K562 (cell line): ENCODE data around the gene RNF114. TPM values are rescaled to one million over a fixed set of nuclear protein-coding genes. Genes with fewer than 3 reads are reported as not detected.

Experiments used
- CBFB ChIP-seq: sonication (generic); formaldehyde crosslinking; IDR thresholded peaks from 2 replicates; pipeline ENCODE4 v1.4.0; 2020; ENCODE audit warnings: mild to moderate bottlenecking, missing genetic modification reagents
- CREBBP ChIP-seq: IDR thresholded peaks from one replicate; pipeline ENCODE4 v1.6.1; 2012; ENCODE audit warnings: low read depth, mild to moderate bottlenecking, control low read depth, inconsistent platforms, low read length
- GTF2A2 ChIP-seq: IDR thresholded peaks from 2 replicates; pipeline ENCODE4 v1.6.1; 2016; ENCODE audit warnings: mild to moderate bottlenecking, missing genetic modification characterization, missing compliant biosample characterization
- RBBP5 ChIP-seq: fragments of 200-600 bp; sonication (generic); IDR thresholded peaks from 2 replicates; pipeline ENCODE4 v1.6.1; 2012; ENCODE audit warnings: borderline replicate concordance, mild to moderate bottlenecking, low read length, control low read depth, inconsistent platforms; ENCODE audit not compliant: insufficient read depth, poor library complexity, severe bottlenecking
- U2AF1 ChIP-seq: fragments of 200-400 bp; formaldehyde crosslinking; optimal IDR thresholded peaks from 2 replicates; pipeline ENCODE3; 2017; ENCODE audit warnings: mild to moderate bottlenecking, low read depth, low read length, moderate library complexity
- ZNF239 ChIP-seq: fragments of 250-450 bp; sonication (Bioruptor Pico); IDR thresholded peaks from 2 replicates; pipeline ENCODE4 v1.4.0; 2020; ENCODE audit warnings: mild to moderate bottlenecking
- ZNF79 ChIP-seq: fragments of 250-450 bp; sonication (Bioruptor Pico); IDR thresholded peaks from 2 replicates; pipeline ENCODE4 v1.4.0; 2020; ENCODE audit warnings: low read depth, mild to moderate bottlenecking, moderate library complexity
- polyA plus RNA-seq, 8 experiments: library from polyadenylated mRNA; depleted of rRNA in 4 of 8; stranded (reverse) in 5 of 8; unstranded in 3 of 8; fragments of >200 nt; fragmentation: Nextera tagmentation in 2 of 8; fragmentation: Illumina TruSeq in 1 of 8; extraction: Ambion mirVana in 2 of 8; extraction: Trizol in 1 of 8; gene quantifications; 2 replicates each; pipeline versions ENCODE4 v1.2.1 to v1.2.3, GENCODE V29; 2011 to 2014; ENCODE audit warnings: inconsistent platforms in 1 of 8, missing spikeins in 1 of 8
- total RNA-seq, 7 experiments: library from RNA; depleted of rRNA in 6 of 7; stranded (reverse); fragments of >200 nt in 6 of 7; fragmentation: Illumina TruSeq in 2 of 7; extraction: Trizol in 2 of 7; gene quantifications; 2 replicates each; pipeline versions ENCODE4 v1.2.1 to v1.2.3, GENCODE V29; 2011 to 2021; ENCODE audit warnings: low replicate concordance in 1 of 7
- TF ChIP-seq, protein P1 (sequence below), 2 experiments: fragments of 450-650 bp; formaldehyde crosslinking in 1 of 2; IDR thresholded peaks; 2 replicates each; pipeline versions ENCODE4 v1.4.0 to v1.6.1; 2014 to 2020; ENCODE audit warnings: mild to moderate bottlenecking in 2 of 2, borderline replicate concordance in 1 of 2, low read depth in 1 of 2
- TF ChIP-seq, protein P2 (sequence below): sonication (generic); formaldehyde crosslinking; IDR thresholded peaks from 2 replicates; pipeline ENCODE4 v1.8.1; 2023; ENCODE audit warnings: mild to moderate bottlenecking, missing genetic modification reagents, moderate library complexity
- TF ChIP-seq, protein P3 (sequence below): sonication (generic); formaldehyde crosslinking; IDR thresholded peaks from 2 replicates; pipeline ENCODE4 v1.9.0; 2022; ENCODE audit warnings: mild to moderate bottlenecking, missing genetic modification reagents
- TF ChIP-seq, protein P4 (sequence below), 2 experiments: fragments of 250-450 bp in 1 of 2; fragments of 450-650 bp in 1 of 2; sonication (Bioruptor Pico) in 1 of 2; IDR thresholded peaks; 2 replicates each; pipeline versions ENCODE4 v1.6.1 to v1.8.0; 2016 to 2021; ENCODE audit warnings: mild to moderate bottlenecking in 2 of 2, moderate library complexity in 2 of 2, missing compliant biosample characterization in 1 of 2, missing genetic modification characterization in 1 of 2

RNF114 gene
- total and polyA plus RNA-seq, 9 of the 15 experiments (the other 6 are each of a cell fraction or from before 2014, with no cell fraction given): 38.6 to 111 (median 62.6) TPM

DNA sequence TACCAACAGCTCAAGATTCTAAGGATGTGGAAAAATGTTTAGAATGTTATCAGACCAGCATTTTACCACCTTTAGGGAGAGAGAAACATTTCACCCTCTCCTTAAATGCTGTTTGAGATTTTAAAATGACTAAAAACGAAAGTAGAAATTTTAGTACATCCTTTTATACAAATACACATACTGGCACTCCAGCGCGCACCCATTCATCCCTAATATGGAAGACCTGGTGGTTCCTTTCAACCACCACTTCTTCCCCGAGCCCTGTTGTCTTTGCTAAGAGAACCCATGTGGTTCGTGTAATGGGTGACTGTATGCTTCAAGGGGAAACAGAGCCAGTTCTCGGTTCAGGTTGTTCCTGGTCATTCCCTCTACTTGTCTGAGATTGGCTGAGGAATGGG, 42.1 kb upstream of the RNF114 start (continued):
- TF ChIP-seq, protein P1, sequence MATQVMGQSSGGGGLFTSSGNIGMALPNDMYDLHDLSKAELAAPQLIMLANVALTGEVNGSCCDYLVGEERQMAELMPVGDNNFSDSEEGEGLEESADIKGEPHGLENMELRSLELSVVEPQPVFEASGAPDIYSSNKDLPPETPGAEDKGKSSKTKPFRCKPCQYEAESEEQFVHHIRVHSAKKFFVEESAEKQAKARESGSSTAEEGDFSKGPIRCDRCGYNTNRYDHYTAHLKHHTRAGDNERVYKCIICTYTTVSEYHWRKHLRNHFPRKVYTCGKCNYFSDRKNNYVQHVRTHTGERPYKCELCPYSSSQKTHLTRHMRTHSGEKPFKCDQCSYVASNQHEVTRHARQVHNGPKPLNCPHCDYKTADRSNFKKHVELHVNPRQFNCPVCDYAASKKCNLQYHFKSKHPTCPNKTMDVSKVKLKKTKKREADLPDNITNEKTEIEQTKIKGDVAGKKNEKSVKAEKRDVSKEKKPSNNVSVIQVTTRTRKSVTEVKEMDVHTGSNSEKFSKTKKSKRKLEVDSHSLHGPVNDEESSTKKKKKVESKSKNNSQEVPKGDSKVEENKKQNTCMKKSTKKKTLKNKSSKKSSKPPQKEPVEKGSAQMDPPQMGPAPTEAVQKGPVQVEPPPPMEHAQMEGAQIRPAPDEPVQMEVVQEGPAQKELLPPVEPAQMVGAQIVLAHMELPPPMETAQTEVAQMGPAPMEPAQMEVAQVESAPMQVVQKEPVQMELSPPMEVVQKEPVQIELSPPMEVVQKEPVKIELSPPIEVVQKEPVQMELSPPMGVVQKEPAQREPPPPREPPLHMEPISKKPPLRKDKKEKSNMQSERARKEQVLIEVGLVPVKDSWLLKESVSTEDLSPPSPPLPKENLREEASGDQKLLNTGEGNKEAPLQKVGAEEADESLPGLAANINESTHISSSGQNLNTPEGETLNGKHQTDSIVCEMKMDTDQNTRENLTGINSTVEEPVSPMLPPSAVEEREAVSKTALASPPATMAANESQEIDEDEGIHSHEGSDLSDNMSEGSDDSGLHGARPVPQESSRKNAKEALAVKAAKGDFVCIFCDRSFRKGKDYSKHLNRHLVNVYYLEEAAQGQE (IDR thresholded peaks at IDR 0.05; ENCODE audit: borderline replicate concordance): no peak
- TF ChIP-seq, protein P1 (CRISPR knock-in tag; IDR thresholded peaks at IDR 0.05; ENCODE audit: low read depth): no peak
- TF ChIP-seq RBBP5: no peak
- no peak for TF ChIP-seq CREBBP
- TF ChIP-seq, protein P2, sequence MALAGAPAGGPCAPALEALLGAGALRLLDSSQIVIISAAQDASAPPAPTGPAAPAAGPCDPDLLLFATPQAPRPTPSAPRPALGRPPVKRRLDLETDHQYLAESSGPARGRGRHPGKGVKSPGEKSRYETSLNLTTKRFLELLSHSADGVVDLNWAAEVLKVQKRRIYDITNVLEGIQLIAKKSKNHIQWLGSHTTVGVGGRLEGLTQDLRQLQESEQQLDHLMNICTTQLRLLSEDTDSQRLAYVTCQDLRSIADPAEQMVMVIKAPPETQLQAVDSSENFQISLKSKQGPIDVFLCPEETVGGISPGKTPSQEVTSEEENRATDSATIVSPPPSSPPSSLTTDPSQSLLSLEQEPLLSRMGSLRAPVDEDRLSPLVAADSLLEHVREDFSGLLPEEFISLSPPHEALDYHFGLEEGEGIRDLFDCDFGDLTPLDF (CRISPR knock-in tag): no peak
- TF ChIP-seq, protein P3, sequence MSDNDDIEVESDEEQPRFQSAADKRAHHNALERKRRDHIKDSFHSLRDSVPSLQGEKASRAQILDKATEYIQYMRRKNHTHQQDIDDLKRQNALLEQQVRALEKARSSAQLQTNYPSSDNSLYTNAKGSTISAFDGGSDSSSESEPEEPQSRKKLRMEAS (CRISPR knock-in tag): no peak
- no peak for TF ChIP-seq U2AF1
- no peak for TF ChIP-seq GTF2A2 (tag)
- TF ChIP-seq, protein P4, sequence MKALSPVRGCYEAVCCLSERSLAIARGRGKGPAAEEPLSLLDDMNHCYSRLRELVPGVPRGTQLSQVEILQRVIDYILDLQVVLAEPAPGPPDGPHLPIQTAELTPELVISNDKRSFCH (CRISPR knock-in tag; IDR thresholded peaks at IDR 0.05): no peak
- TF ChIP-seq, protein P4 (tag; IDR thresholded peaks at IDR 0.05): no peak
- TF ChIP-seq ZNF239 (CRISPR knock-in tag): no peak
- no peak for TF ChIP-seq CBFB (CRISPR knock-in tag)
- no peak for TF ChIP-seq ZNF79 (CRISPR knock-in tag)
